Activated CD8-positive, alpha-beta memory T cell treated with anti-CD3 and anti-CD28 coated beads for 36 hours (primary cell): ENCODE data around the gene FOLR2. TPM values are rescaled to one million over a fixed set of nuclear protein-coding genes. Genes with fewer than 3 reads are reported as not detected.
"Not testable (repeated sequence)": the region's sequence is repeated elsewhere in the genome, so short reads cannot be mapped to it uniquely, and the experiment has no call there.

ENCODE experiments used
- CTCF ChIA-PET: fragments of 350-600 bp; sonication (Branson Sonifier 250); formaldehyde crosslinking; loops from one replicate; lab custom pipeline; 2021; ENCODE audit warnings: antibody characterized with exemption; lab: Charles Lee
- POLR2A ChIA-PET: fragments of 350-600 bp; sonication (Branson Sonifier 250); formaldehyde crosslinking; loops from one replicate; lab custom pipeline; 2021; ENCODE audit warnings: antibody characterized with exemption; lab: Charles Lee
- total RNA-seq, 2 experiments: library from RNA; stranded (reverse); gene quantifications; one replicate each; pipeline ENCODE4 v1.2.3, GENCODE V29; 2021

The FOLR2 gene
- total RNA-seq, 2 experiments from 2014 or later = not detected

DNA sequence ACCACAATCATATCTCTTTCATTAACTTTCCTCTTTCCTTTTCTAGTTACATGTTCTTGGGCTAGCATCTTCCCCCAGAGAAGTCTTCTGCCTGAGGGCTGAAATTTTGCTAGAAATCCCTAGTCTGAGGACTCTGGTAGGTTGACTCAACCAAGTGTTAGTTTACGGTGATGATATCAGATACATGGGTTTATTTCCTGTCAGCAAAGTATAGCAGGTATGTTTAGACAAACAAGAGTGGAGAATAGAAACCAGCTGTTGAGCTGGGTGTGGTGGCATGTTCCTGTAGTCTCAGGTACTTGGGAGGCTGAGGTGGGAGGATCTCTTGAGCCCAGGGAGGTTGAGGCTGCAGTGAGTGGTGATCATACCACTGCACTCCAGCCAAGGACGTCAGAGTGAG lies 13.4 kb upstream of the FOLR2 start:
- POLR2A ChIA-PET = no interaction called here
- CTCF ChIA-PET = no interaction called here

DNA sequence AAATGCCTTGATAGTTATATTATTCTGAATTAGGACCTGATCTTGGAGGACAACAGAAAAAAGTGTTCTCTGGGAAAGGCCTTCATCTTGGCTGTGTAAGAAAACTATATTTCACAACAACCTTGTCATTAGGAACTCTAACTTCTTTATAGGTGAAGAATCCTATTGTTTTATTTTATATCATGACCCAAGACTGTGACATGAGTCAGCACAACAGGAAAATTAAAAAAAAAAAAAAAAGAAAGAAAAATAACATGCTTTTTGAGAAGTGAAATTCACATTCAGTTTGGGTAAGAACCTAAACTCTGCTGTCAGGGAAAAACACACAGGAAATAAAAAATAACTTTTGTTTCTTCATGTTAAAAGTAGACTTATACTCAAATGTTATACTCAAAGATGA lies 11.7 kb upstream of the FOLR2 start:
- ChIA-PET POLR2A (no interaction called here), CTCF (no interaction called here)

- POLR2A ChIA-PET = not testable (repeated sequence)
- CTCF ChIA-PET = interaction anchor here (0.7 kb wide), 1 partner anchor 212 kb away, joined by 4 read pairs; no protein-coding TSS in a partner anchor
Observed at GRCh38 chr11:72206794-72207193, 9.8 kb upstream of the FOLR2 start.

GRCh38 chr11:72208281-72208680 lies 8.3 kb upstream of the FOLR2 start:
- ChIA-PET POLR2A (no interaction called here), CTCF (interaction anchor here (0.7 to 1.4 kb wide), 4 partner anchors 10 to 229 kb away, joined by 3 to 4 read pairs (median 3); no protein-coding TSS in a partner anchor)

DNA sequence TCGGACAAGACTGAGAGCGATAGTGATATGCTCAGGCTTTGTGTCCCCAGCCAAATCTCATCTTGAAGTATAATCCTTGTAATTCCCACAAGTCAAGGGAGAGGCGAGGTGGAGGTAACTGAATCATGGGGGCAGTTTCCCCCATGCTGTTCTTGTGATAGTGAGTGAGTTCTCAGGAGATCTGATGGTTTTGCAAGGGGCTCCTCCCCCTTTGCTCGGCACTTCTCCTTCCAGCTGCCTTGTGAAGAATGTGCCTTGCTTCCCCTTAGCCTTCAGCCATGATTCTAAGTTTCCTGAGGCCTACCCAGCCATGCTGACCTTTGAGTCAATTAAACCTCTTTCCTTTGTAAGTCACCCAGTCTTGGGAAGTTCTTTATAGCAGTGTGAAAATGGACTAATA lies 7.5 kb upstream of the FOLR2 start:
- CTCF ChIA-PET = interaction anchor here (1.2 kb wide), 1 partner anchor 25 kb away, joined by 3 read pairs; no protein-coding TSS in a partner anchor
- POLR2A ChIA-PET = no interaction called here

DNA sequence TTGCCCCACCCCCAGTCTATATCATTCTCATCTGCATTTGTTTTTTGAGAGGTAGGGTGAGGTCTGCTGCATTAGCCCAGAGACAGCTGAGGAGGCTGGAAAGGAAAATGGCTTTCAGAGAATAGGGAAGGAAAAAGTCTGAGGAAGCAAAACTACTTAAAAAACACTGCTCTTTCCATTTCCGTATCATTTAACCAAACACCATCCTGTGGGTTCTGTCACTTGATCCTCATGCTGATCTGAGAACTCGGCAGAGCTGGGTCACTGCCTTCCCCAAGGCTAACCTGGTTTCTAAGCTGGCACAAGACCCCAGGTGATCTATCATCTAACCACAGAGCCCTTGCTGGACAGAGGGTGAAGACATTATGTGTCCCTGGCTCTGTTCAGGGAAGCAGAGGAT lies 1.2 kb downstream of the FOLR2 start:
- CTCF ChIA-PET = no interaction called here
- POLR2A ChIA-PET = interaction anchor here (0.5 kb wide), 1 partner anchor 8 kb away, joined by 5 read pairs; no protein-coding TSS in a partner anchor

DNA sequence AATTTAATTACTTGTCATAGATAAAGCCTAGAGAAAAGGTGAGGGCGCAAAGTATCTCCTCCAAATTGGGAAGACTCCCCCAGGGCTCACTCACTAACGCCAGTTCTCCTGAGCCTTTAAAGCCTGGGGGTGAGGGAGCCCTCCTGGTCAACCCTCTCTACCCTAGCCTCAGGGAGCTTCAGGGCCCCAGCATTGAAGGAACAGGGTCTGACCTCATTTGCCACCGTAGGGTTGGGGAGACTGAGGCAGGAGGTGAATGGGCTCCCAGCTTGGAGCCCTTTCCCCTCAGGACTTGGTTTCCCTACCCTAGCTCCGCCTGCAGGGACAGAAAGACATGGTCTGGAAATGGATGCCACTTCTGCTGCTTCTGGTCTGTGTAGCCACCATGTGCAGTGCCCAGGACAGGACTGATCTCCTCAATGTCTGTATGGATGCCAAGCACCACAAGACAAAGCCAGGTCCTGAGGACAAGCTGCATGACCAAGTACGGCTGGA lies 1.7 kb downstream of the FOLR2 start:
- CTCF ChIA-PET = no interaction called here
- POLR2A ChIA-PET = interaction anchor here (0.5 kb wide), 1 partner anchor 8 kb away, joined by 5 read pairs; no protein-coding TSS in a partner anchor

- POLR2A ChIA-PET = no interaction called here
- CTCF ChIA-PET = no interaction called here
Observed at GRCh38 chr11:72220696-72221363, 4.2 kb downstream of the FOLR2 start.

- POLR2A ChIA-PET = no interaction called here
- CTCF ChIA-PET = no interaction called here
Observed at GRCh38 chr11:72221386-72222075, 4.9 kb downstream of the FOLR2 start.

GRCh38 chr11:72222106-72222891 lies 5.7 kb downstream of the FOLR2 start:
- CTCF ChIA-PET = interaction anchor here (0.8 to 1.7 kb wide), 3 partner anchors 16 to 168 kb away, joined by 3 to 6 read pairs (median 3); no protein-coding TSS in a partner anchor
- POLR2A ChIA-PET = no interaction called here

- CTCF ChIA-PET = interaction anchor here (0.8 to 1.7 kb wide), 3 partner anchors 15 to 169 kb away, joined by 3 to 6 read pairs (median 3); no protein-coding TSS in a partner anchor
- POLR2A ChIA-PET = interaction anchor here (1.2 kb wide), 1 partner anchor 12 kb away, joined by 3 read pairs; no protein-coding TSS in a partner anchor
Observed at GRCh38 chr11:72222907-72223614, 6.5 kb downstream of the FOLR2 start.

DNA sequence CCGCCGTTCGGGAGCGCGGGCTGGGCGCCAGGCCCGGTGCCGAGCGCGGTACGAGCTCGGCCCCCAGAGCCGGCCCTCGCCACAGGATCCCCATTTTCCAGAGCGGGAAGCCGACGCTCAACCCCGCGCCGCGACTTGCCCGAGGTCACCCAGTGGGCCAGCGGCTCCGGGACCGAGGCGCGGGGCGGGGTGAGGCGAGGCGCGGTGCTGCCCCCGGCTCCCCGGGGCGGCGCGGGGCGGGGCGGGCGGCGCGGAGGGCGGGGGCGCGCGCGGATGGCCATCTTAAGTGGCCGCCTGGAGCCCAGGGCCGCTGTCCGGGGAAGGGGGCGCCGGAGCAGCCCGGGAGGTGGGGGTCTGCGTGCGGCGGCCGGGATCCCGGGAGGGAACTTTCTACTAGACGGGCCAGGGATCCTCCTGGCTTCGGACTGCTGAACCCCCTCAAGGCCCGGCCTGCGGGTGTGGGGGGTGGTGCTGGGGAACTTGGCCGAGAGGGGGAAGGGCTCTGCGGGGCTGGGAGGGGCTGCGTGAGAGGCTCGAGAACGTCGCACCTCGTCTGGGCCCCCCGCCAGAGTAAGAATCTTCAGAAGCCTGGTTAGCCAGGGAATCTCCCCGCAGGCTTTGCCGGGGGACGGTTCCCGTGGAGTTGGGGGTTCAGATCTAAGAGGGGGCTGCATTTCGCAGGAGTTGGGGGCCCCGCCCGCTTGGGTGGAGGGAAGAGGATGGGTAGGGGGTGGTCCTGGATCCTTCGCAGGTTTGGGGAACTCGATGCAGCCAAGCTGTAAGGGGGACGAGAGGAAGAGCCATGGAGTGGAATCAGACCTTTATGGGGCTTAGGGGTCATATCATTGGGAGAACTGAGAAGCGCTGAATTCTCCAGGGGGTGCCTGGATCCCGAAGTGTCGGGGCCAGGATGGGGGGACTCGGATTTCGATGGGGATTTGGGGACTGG lies 7.3 kb downstream of the FOLR2 start:
- CTCF ChIA-PET = interaction anchor here (0.7 to 1.7 kb wide), 4 partner anchors 14 to 139 kb away, joined by 3 to 6 read pairs (median 4); no protein-coding TSS in a partner anchor
- POLR2A ChIA-PET = interaction anchor here (0.7 to 1.2 kb wide), 2 partner anchors 11 to 195 kb away, joined by 3 to 7 read pairs; no protein-coding TSS in a partner anchor

GRCh38 chr11:72224564-72225410 lies 8.2 kb downstream of the FOLR2 start, which contains the start of gene INPPL1:
Gene INPPL1 (plus strand): TSS chr11:72224767. CDS start chr11:72224985, 218 bp downstream.
- CTCF ChIA-PET = interaction anchor here (0.6 to 1.0 kb wide), 6 partner anchors 14 to 217 kb away, joined by 3 to 4 read pairs (median 3); no protein-coding TSS in a partner anchor
- POLR2A ChIA-PET = interaction anchor here (0.6 to 0.8 kb wide), 3 partner anchors 13 to 194 kb away, joined by 3 to 7 read pairs (median 6); no protein-coding TSS in a partner anchor

GRCh38 chr11:72225411-72225951 lies 8.9 kb downstream of the FOLR2 start:
- CTCF ChIA-PET = interaction anchor here (0.6 to 1.6 kb wide), 5 partner anchors 13 to 217 kb away, joined by 3 to 4 read pairs (median 4); no protein-coding TSS in a partner anchor

DNA sequence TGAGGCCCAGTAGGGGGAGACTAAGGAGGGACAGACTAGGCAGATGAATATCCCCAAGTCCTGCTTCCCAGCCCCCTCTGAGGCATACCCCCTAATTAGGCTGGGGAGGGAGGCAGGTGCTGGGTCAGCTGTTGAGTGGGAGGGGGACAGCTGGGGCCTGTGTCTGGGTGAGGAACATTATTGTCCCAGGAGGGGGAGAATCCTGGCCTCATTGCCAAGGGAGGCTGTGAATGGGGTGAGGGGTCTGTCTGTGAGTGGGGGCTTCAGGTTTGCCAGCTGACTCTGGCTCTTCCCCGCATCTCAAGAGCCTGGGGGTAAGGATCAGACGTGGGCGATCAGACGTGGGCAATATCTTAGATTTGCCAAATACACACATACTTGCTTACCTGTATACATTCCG lies 10.1 kb downstream of the FOLR2 start:
- POLR2A ChIA-PET = interaction anchor here (0.7 kb wide), 1 partner anchor 9 kb away, joined by 5 read pairs; no protein-coding TSS in a partner anchor
- CTCF ChIA-PET = interaction anchor here (0.9 to 1.6 kb wide), 3 partner anchors 11 to 43 kb away, joined by 4 read pairs; no protein-coding TSS in a partner anchor

More at GRCh38 chr11:72225411-72225951, 8.9 kb downstream of the FOLR2 start:
- POLR2A ChIA-PET = interaction anchor here (0.8 kb wide), 1 partner anchor 12 kb away, joined by 3 read pairs; no protein-coding TSS in a partner anchor
